HG02642 (cell line): ENCODE measurements around the gene EFS.

Experiments used
- ATAC-seq: cut with Tn5 transposase; IDR thresholded peaks from one replicate; pipeline ENCODE4 v1.9.1; 2021; ENCODE audit warnings: mild to moderate bottlenecking; ENCODE audit not compliant: unreplicated experiment, poor library complexity

Gene EFS, protein sequence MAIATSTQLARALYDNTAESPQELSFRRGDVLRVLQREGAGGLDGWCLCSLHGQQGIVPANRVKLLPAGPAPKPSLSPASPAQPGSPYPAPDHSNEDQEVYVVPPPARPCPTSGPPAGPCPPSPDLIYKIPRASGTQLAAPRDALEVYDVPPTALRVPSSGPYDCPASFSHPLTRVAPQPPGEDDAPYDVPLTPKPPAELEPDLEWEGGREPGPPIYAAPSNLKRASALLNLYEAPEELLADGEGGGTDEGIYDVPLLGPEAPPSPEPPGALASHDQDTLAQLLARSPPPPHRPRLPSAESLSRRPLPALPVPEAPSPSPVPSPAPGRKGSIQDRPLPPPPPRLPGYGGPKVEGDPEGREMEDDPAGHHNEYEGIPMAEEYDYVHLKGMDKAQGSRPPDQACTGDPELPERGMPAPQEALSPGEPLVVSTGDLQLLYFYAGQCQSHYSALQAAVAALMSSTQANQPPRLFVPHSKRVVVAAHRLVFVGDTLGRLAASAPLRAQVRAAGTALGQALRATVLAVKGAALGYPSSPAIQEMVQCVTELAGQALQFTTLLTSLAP

DNA sequence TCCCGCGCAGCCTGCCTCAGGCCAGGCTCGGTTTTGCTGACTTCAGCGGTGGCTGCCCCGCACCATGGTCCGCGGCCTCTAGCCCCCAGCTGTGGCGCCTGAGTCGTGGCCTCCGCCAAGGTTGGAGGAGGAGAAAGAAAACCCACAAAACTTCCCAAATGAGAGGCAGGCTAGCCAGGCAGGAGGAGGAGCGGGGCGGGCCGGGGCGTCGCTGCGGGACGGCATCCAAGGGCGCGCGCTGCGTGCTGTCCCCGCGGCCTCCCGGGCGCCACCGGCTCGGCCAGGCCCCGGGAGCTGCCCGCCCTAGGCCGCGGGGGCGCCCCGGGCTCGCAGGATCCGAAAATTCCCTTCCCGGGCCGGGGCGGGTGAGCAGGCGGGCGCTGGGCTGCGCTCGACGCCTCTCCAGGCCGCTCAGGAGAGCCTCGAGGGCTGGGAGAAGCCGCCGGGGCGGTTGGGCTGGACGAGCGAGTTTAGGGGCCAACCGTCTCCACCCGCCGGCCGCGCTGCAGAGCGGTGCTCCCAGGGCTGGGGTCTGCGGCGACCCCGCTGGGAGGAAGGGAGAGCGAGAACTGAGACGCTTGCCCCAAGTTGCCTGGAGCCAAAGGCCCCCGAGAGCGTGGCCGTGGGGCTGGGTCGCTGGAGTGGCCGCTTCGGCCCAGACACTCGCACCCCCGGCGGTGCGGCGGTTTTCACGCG lies at the start of gene EFS:
EFS (minus strand) TSS at position 137 of the 696 bp plus-strand sequence. CDS start 147 bp downstream, outside the sequence.
- ATAC-seq: no peak

DNA sequence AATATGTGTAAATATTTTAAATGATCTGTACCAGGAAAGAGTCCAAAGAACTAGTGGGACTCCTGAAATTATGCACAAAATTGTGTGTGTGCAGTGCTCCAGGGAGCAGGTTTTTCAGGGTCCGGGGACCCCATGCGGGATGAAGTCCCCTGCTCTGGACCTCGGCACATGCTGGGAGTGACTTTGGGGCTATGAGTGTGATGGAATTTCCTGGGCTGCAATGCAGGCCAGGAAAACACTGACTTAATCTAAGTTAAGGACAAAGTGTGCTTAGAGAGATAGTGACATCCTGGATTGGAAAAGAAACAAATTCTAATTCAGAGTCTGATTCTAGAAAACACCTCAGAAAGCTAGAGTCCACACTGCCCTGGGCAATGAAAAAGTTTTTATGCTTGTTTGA lies 49.3 kb upstream of the EFS start:
- ATAC-seq: no peak

DNA sequence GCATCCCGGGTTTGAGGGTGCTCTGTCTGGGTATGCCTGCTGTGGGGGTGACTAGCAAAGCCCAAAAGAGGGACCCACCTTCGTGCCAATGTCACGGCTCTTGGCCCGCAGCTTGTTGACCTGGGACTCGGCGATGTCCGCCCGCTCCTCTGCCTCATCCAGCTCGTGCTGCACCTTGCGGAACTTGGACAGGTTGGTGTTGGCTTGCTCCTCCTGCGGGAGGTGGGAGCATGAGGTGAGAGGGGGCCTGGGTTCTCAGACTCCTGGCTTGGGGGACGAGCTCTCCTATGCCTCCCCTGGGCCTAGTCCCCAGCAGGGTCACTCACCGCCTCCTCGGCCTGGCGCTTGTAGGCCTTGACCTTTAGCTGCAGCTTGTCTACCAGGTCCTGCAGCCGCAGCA lies 48.7 kb upstream of the EFS start:
- no peak for ATAC-seq

DNA sequence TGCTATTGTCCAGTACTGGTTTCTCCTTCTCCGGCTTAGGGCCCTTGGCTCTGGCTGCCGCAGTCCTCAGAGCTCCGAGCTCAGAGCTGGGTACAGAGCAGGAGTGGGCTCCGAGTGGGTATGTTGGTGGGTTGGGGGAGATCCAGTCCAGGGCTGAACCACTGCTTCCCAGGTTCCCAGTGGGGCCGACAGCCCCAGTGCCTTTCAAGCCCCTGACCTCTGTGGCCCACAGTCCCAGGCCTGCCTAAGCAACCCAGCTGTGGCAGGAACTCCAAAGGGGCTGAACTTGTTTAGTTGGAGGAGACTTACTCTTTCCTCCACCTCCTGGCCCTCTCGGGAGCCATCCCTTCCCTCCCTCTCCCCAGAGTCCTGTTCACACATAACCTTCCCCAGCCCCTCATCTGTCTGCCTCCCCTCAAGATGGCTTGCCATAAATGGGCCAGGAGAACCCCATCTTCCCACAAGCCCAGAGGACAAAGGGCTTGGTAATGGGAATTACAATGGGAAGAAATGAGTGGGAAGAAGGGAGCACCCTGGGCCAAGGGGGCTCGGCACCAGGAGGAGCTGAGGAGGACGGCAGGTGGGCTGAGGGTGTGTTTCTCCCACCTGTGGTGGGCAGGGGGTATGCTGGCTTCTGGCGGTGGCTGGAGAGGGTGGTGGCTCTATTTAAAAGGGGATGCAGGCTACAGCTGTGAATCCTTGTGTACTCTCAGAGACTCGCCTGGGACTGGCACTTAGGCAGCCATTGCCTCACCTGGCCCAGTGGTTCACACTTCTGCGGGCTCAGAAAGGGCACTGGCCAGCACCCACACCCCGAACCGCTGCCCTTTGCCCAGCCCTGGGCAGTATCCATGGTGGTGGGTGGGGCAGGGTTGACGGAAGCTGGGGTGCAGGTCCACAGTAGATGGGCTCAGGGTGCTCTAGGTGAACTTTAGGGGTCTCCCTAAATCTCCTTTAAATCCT lies 46.9 kb upstream of the EFS start:
- no peak for ATAC-seq

DNA sequence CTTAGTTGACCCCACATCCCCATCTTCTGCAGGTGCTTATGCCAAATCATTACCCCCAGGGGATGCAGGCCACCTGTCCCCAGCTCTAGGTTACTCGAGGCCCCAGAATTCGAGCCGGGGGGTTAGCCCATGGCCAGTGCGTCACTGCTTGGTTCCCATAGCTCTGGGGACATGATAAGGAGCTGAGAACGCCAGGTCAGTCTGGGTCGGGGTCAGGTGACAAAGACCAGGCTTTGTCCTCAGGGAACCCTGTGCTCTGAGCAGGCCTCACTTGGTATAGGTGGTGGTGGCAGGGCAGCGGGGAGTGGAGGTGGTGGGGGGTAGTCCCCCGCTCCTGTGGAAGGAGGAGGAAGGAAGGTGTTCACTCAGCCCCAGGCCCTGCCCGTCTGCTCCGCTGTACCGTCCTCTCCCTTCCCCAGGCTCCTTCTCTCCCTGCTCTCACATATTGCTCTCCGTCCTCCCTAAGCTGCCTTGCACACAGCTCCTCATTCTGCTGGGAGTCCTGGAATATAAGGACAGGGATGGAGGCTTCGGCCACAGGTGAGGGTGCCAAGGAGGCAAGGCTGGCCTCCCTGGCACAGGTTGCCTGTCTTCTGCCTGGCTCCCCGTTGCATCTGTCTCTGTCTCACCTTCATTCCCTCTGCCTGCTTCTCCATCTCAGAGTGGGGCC lies 45.1 kb upstream of the EFS start:
- ATAC-seq: no peak

DNA sequence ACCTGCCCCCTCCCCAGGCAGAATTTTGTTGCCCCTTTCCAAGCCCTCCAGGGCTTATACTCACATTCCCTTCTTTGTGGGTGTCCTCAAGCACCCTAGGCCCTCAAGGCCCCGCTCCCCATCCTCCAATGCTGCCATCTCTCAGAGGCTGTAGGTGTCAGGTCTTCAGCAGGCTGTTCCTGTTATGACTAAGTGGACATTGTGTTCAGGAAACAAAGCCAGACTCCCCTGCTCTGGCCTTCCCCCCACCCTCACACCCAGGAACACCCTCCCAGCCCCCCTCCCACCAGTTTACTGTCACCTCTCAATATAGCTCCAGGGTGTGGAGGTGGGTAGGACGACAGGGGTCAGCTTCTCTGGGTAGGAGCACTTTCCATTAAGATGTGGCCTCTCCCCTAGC lies 44.5 kb upstream of the EFS start:
- ATAC-seq: no peak

DNA sequence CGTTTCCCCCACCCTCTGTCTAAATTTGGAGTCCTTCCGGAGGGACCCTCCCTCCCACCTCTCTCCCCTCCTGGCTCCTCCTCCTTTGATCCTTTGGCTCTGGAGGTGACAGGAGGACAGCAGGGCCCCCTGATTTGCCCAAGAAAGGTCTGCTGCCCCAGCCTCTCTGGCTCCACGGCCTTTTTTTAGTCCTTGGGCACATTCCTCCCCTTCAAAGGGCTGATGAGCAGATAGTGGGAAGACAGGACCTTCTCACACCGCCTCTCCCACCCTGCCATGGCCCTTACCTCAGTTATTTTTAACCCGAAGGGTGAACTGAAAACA lies 43.3 kb upstream of the EFS start:
- ATAC-seq: no peak

DNA sequence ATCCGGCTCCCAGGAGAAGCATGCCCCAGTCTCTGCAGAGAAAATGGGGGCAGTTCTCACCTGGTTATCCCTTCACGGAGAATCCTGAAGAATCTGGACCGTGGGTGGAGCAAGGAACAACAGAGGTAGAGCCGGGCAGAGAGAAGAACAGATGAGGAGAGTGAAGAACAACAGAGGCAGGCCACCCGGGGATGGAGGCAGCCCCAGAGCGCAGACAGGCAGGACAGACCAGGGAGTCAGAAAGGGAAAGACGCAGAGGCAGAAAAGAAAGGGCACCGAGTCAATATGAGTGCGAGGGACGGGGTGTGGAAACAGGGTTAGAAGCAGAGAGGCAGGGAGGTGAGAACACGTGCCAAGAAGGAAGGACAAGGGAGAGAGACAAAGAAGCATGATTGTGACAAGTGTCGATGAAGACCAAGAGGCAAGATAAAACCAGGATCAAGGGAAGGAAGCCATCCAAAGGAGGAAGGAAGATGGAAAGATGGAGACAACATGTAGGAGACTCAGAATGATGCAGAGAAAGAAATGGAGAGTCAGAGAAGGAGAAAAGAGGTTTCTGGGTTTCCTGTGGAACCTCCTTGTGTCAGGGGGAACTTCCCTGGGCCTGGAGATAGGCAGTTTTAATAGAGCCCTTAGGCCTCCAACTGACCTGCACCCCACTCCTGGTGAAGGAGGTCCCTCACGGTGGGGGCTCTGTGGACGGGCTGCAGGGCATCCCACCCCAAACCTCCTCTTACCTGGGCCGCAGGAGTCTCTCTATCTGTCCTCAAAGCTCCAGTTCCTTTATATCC lies 42.7 kb upstream of the EFS start, which contains the start of gene MYH6:
MYH6 (minus strand) TSS at position 758 of the 791 bp plus-strand sequence. CDS start 1,050 bp downstream, outside the sequence.
- ATAC-seq: no peak

DNA sequence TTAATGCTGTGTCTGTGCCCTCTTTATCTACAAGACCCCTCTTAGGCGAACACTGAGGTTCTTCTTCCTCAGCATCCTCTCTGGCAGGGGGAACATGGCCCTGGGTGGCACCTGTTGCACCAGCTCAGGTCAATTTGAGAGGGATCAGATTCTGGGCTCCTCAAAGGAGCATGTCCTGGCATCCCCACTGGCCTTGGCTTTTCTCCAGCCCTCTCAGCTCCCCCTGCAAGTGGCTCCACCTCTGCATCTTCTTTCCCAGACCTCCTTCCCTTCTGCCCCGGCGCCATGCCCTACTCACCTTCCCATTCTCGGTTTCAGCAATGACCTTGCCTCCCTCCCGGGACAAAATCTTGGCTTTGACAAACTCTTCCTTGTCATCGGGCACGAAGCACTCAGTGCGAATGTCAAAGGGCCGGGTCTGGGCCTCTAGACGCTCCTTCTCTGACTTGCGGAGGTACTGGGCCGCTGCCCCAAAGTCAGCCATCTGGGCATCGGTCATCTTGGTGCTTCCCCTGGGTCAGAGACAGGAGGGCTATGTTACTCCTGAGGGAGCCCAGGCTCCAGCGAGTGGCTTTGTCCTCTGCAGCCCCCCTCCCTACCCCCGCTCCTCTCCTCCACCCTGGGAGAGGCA lies 41.9 kb upstream of the EFS start:
- no peak for ATAC-seq

DNA sequence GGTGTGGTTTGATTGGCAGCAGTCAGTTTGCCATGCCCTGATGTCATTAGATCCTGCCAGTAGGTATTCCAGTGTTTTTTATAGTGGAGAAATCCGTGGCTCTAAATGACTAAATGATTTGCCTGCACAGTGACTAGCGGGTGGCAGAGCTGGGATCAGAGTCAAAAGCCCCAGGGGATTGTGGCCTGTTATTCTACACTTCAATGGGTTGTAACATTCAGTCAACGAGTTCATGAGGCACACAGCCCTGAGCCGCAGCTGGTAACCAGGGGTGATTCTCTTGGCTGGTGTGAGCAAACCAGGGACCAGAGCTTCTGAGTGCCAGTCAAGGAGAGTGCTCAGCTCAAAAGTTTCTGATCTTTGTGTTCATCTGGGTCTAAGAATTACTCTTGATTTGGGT lies 41.3 kb upstream of the EFS start:
- ATAC-seq: no peak

DNA sequence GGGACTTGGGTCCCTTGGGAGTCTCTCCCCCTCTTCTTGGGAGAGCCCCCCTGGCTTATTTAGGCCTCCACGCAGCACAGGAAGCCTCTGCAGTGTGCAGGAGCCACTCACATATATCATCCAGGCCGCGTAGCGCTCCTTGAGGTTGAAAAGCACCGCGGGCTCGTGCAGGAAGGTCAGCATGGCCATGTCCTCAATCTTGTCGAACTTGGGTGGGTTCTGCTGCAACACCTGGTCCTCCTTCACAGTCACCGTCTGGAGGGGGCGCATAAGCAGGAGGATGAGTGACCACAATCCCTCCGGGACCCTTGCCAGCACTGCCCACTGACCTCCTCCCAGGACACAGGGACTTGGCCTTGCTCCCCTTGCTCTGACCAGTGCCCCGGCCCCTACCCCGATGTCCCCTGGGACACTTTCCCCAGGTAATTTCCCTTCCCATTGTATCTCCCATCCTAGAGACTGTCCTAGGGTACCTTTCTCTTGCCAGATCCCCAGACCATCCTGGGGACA lies 40.6 kb upstream of the EFS start:
- ATAC-seq: no peak

DNA sequence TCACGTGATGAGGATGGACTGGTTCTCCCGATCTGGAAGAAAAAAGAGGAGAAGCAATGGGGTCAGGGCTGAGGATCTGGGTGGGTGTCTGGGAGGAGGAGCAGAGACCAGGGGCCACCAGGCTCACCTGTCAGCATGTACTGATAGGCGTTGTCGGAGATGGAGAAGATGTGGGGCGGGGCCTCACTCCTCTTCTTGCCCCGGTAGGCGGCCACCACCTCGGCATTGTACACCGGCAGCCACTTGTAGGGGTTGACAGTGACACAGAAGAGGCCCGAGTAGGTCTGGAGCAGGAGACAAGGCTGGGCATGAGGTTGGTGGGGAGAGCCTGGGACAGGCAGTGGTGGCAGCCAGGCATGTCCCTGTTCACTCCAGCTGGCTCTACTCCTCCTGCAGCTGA lies 40.1 kb upstream of the EFS start:
- no peak for ATAC-seq

DNA sequence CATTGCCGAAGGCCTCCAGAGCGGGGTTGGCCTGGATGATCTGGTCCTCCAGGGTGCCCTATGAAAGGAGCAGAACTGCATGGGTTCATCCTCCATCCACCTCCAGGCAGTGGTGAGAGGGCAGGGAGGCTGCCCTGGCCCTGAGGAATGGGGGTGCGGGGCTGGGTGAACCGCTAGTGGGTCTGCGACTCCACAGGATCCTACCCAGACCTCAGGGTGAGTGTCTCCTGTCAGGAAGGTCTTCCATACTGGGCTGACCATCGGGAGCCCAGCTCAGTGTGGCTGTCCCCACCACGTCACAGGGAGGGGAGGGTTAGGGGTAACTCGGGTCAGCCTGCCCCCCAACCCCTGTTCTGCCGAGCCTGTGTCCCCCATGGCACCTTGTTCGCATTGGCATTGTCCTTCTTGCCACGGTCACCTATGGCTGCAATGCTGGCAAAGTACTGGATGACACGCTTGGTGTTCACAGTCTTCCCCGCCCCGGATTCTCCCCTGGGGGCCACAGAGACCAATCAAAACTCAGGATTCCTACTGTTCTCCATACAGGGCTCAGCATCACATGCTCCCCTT lies 39.4 kb upstream of the EFS start:
- ATAC-seq: no peak

DNA sequence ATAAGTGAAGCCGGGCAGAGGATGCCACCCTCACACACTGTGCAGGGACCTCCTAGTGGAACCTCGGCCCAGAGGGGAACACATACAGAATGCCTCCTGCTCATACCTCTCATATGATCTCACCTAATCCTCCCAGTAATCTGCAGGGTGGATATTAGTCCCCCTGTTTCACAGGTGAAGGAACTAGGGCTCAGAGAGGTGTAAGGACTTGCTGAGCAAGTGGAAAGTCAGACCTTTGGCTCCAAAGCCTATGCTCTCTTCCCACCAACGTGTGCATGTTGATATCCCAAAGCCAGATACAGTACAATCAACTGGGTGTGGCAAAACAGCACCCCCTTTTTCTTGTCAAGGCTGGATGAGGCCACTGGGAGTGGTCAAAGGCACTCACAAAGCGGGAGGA lies 38.9 kb upstream of the EFS start:
- no peak for ATAC-seq

DNA sequence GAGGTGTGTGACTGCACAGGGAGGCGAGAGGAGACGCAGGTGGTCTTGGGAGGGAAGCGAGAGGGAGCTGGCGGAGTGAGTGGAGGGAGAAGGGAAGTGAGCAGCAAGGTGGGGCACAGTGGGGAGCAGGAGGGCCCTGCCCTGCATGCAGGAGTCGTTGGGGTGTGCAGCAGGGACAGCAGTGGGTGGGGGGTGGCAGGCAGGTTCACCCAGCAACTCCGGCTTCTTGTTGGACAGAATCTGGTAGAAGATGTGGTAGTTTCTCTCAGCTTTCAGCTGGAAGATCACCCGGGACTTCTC lies 38.1 kb upstream of the EFS start:
- no peak for ATAC-seq

DNA sequence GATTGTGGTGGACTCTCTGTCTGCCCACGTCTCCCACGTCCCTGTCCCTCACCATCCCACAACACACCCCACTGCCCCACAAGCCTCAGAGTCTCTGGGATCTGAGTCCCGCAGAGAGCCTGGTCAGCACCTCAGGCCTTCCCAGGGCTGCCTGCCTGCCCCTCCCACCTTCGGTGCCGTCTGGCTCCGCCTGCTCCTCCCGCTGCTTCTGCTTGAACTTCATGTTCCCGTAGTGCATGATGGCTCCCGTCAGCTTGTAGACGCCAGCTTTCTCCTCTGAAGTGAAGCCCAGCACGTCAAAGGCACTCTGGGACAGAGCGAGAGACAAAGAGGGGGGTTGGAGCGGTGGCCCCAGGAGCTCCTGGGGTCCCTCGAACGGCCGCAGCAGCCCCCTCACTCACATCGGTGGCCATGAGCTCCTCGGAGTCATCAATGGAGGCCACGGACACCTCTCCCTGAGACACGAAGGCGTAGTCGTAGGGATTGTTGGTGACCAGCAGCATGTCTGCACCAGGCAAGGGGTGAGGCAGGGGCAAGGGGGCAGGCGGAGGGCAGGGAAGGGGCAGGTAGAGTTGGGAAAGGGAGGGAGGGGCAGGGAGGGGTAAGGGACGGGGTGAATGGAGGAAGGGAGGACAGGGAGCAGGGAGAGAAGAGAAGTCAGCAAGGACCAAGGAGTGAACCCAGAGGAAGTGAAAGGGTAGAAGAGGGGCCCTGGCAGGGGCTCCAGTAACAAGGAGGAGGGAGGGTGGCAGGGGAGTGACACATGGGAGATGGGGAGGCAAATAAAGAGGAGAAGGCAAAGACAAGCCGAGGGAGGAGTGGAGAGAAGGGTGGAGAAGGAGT lies 37.5 kb upstream of the EFS start:
- ATAC-seq: no peak

DNA sequence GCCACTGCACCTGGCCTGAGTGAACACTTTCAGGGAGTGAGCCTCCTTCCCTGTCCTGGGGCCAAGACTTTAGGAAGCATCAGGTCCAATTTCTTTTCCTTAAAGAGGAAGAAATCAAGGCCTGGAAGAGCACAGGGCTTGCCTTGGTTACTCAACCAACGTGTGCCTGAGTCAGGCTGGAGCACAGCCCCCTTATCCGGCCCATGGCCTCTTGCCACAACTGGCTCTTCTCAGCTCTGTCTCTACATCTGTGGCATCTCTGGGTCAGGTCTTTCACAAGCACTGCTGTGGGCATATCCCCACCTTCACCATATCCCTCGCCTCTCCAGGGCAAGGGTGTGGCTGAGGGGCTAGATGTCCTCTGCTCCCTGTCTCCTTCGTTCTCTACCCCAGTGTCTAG lies 36.3 kb upstream of the EFS start:
- no peak for ATAC-seq
